KMS-11 (cell line): ENCODE data around the gene DOCK7.
"Not testable (repeated sequence)": the region's sequence is repeated elsewhere in the genome, so short reads cannot be mapped to it uniquely, and the experiment has no call there.

Experiments used
- H2AFZ ChIP-seq: fragments of 200-600 bp; sonication (generic); 2 replicates; pipeline ENCODE4 v1.6.1; 2016; ENCODE audit warnings: antibody characterized with exemption, mixed run types, low read depth
- H3K27ac ChIP-seq: fragments of 200-600 bp; sonication (generic); 2 replicates; pipeline ENCODE4 v1.6.1; 2016; ENCODE audit warnings: mild to moderate bottlenecking, mixed run types
- H3K27me3 ChIP-seq: fragments of 200-600 bp; sonication (generic); 2 replicates; pipeline ENCODE4 v1.6.1; 2017; ENCODE audit warnings: mild to moderate bottlenecking, low read depth, mixed run types, moderate library complexity; ENCODE audit not compliant: insufficient read depth
- H3K36me3 ChIP-seq: fragments of 200-600 bp; sonication (generic); 2 replicates; pipeline ENCODE4 v1.6.1; 2017; ENCODE audit warnings: mild to moderate bottlenecking, mixed run types; ENCODE audit not compliant: insufficient read depth
- H3K4me1 ChIP-seq: fragments of 200-600 bp; sonication (generic); 2 replicates; pipeline ENCODE4 v1.6.1; 2016; ENCODE audit warnings: mild to moderate bottlenecking, low read depth, mixed run types; ENCODE audit not compliant: poor library complexity, severe bottlenecking
- H3K4me2 ChIP-seq: fragments of 200-600 bp; sonication (generic); 2 replicates; pipeline ENCODE4 v1.7.0; 2016; ENCODE audit warnings: mild to moderate bottlenecking, mixed run types
- H3K4me3 ChIP-seq: fragments of 200-600 bp; sonication (generic); IDR thresholded peaks from 2 replicates; pipeline ENCODE4 v1.6.1; 2017; ENCODE audit warnings: low read depth, low read length, mixed read lengths; ENCODE audit not compliant: insufficient read depth
- H3K79me2 ChIP-seq: fragments of 200-600 bp; sonication (generic); 2 replicates; pipeline ENCODE4 v1.6.1; 2016; ENCODE audit warnings: low read depth, mixed run types; ENCODE audit not compliant: insufficient read depth
- H3K9ac ChIP-seq: fragments of 200-600 bp; sonication (generic); 2 replicates; pipeline ENCODE4 v1.6.1; 2016; ENCODE audit warnings: mild to moderate bottlenecking, mixed run types
- H4K20me1 ChIP-seq: fragments of 200-600 bp; sonication (generic); 2 replicates; pipeline ENCODE4 v1.6.1; 2016; ENCODE audit warnings: mild to moderate bottlenecking, mixed run types; ENCODE audit not compliant: insufficient read depth
- CTCF ChIP-seq: fragments of 200-600 bp; sonication (generic); conservative IDR thresholded peaks from 2 replicates; pipeline ENCODE4 v1.6.1; 2017; ENCODE audit warnings: low read depth, mild to moderate bottlenecking, antibody characterized with exemption, low read length, moderate library complexity, mixed read lengths

DOCK7 gene

GRCh38 chr1:62572476-62572875 lies 115.7 kb downstream of the DOCK7 start:
- H3K4me3 ChIP-seq = no peak overlapping the region
- no peaks in the 10 kb centered on the region for H4K20me1 ChIP-seq
- H3K36me3 ChIP-seq = no peaks in the 10 kb centered on the region
- H3K27me3 ChIP-seq = no peaks in the 10 kb centered on the region
- no peak for TF ChIP-seq CTCF
- no peak overlapping the region for H3K4me2 ChIP-seq
- H3K79me2 ChIP-seq = no peaks in the 10 kb centered on the region
- H3K27ac ChIP-seq = no peak overlapping the region
- H2AFZ ChIP-seq = no peak overlapping the region
- no peak overlapping the region for H3K9ac ChIP-seq
- H3K4me1 ChIP-seq = no peaks in the 10 kb centered on the region

- not testable (repeated sequence) for H3K36me3 ChIP-seq, H3K27me3 ChIP-seq, H3K9ac ChIP-seq, H2AFZ ChIP-seq, H3K4me1 ChIP-seq, H4K20me1 ChIP-seq, H3K4me2 ChIP-seq, H3K79me2 ChIP-seq, H3K27ac ChIP-seq, H3K4me3 ChIP-seq
Observed at GRCh38 chr1:62571517-62571916, 116.7 kb downstream of the DOCK7 start.

- H3K27ac ChIP-seq, H3K79me2 ChIP-seq, H3K27me3 ChIP-seq, H3K4me1 ChIP-seq, H3K4me2 ChIP-seq, H4K20me1 ChIP-seq, H3K9ac ChIP-seq, H2AFZ ChIP-seq, H3K4me3 ChIP-seq, H3K36me3 ChIP-seq: not testable (repeated sequence)
Observed at GRCh38 chr1:62567926-62568325, 120.3 kb downstream of the DOCK7 start.

- not testable (repeated sequence) for H3K9ac ChIP-seq, H3K27ac ChIP-seq, H3K36me3 ChIP-seq, H3K4me1 ChIP-seq, H2AFZ ChIP-seq, H3K4me3 ChIP-seq, H4K20me1 ChIP-seq, H3K4me2 ChIP-seq, H3K27me3 ChIP-seq, H3K79me2 ChIP-seq
Observed at GRCh38 chr1:62567182-62567581, 121.0 kb downstream of the DOCK7 start.

GRCh38 chr1:62561306-62561705 lies 126.9 kb downstream of the DOCK7 start:
- Histone ChIP-seq H3K4me2 (no peak overlapping the region), H3K4me1 (no peaks in the 10 kb centered on the region), H3K79me2 (no peaks in the 10 kb centered on the region), H3K9ac (no peak overlapping the region), H3K27me3 (no peaks in the 10 kb centered on the region), H3K27ac (no peak overlapping the region), H4K20me1 (no peaks in the 10 kb centered on the region), H3K4me3 (no peak overlapping the region), H2AFZ (no peak overlapping the region), H3K36me3 (no peaks in the 10 kb centered on the region)
- TF ChIP-seq CTCF = no peak

- Histone ChIP-seq H3K27ac (no peak overlapping the region), H4K20me1 (no peaks in the 10 kb centered on the region), H3K4me2 (no peak overlapping the region), H3K79me2 (no peaks in the 10 kb centered on the region), H3K4me3 (no peak overlapping the region), H3K9ac (no peak overlapping the region), H2AFZ (no peak overlapping the region), H3K36me3 (no peaks in the 10 kb centered on the region), H3K4me1 (no peaks in the 10 kb centered on the region), H3K27me3 (no peaks in the 10 kb centered on the region)
- TF ChIP-seq CTCF = no peak
Observed at GRCh38 chr1:62544570-62544969, 143.6 kb downstream of the DOCK7 start.
